RWPE2 (cell line): ENCODE data around the gene GSDMA.

Source experiments
- ATAC-seq: fragments of 200-7000 bp; cut with Tn5 transposase; 3 replicates; pipeline ENCODE4 v1.9.1; 2021; ENCODE audit warnings: low read depth
- DNase-seq: peaks from one replicate; pipeline ENCODE4 v3.0.0-alpha.2; 2020; ENCODE audit warnings: low spot score
- H3K27ac ChIP-seq: fragments of 450-650 bp; 2 replicates; pipeline ENCODE4 v1.5.1; 2017; ENCODE audit warnings: mild to moderate bottlenecking; ENCODE audit not compliant: poor library complexity, severe bottlenecking
- H3K27me3 ChIP-seq: fragments of 250-450 bp; sonication (Bioruptor Pico); 2 replicates; pipeline ENCODE4 v1.5.1; 2021; ENCODE audit warnings: mild to moderate bottlenecking, moderate library complexity; ENCODE audit not compliant: insufficient read depth, poor library complexity, severe bottlenecking
- H3K36me3 ChIP-seq: fragments of 250-450 bp; sonication (Bioruptor Pico); 2 replicates; pipeline ENCODE4 v1.5.1; 2020; ENCODE audit warnings: low read depth, mild to moderate bottlenecking, moderate library complexity
- H3K4me1 ChIP-seq: fragments of 250-450 bp; sonication (Bioruptor Pico); 2 replicates; pipeline ENCODE4 v1.5.1; 2021; ENCODE audit warnings: mild to moderate bottlenecking, moderate library complexity; ENCODE audit not compliant: insufficient read depth, poor library complexity, severe bottlenecking
- H3K4me3 ChIP-seq: fragments of 250-450 bp; sonication (Bioruptor Pico); 2 replicates; pipeline ENCODE4 v1.5.1; 2021; ENCODE audit warnings: mild to moderate bottlenecking, moderate library complexity; ENCODE audit not compliant: severe bottlenecking
- H3K9me3 ChIP-seq: fragments of 250-450 bp; sonication (Bioruptor Pico); 2 replicates; pipeline ENCODE4 v1.5.1; 2021; ENCODE audit warnings: mild to moderate bottlenecking, moderate library complexity; ENCODE audit not compliant: severe bottlenecking
- CTCF ChIP-seq: fragments of 450-650 bp; IDR thresholded peaks from one replicate; pipeline ENCODE4 v1.5.1; 2017; ENCODE audit warnings: mild to moderate bottlenecking, moderate library complexity; ENCODE audit not compliant: poor library complexity, severe bottlenecking

GSDMA gene

GRCh38 chr17:39980351-39981206 lies 17.8 kb downstream of the GSDMA start, which contains the start of gene PSMD3:
Gene PSMD3 (plus strand): TSS chr17:39980807. CDS start chr17:39980971, 164 bp downstream.
- Histone ChIP-seq H3K4me1 (peaks cover 19% of the 10 kb centered on the region), H3K4me3 (peak within 1 kb of the TSS; percentile 96), H3K27ac (peak within 1 kb of the TSS; percentile 89), H3K36me3 (peaks cover 37% of the 10 kb centered on the region), H3K27me3 (no peaks in the 10 kb centered on the region), H3K9me3 (no peaks in the 10 kb centered on the region)
- DNase-seq (peak; percentile 96), ATAC-seq (peak; percentile 86)
- TF ChIP-seq CTCF: peak; percentile 92

DNA sequence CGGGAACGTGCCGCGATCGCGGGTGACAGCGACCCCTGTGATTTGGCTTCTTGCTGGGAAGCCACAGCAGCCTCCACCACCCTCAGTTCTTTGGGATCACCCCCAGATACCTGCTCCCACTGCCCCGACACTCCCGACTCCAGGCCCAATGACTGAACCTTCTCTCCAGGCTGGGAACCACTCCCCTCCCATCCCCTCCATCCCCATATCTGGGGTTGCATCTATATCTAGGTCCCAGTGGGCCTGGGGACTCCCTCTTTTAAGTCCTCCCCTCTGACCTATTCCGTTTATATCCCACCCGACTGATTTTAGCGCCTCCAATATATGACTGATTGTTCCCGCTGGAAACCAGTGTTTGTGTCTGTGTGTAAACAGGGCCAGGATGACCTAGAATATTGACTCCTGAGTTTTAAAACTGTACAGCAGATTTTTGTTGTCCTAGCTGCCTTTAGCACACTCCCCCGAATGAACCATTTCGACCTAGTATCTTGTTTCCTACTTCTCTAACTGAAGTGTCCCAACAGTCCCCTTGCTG lies 18.5 kb downstream of the GSDMA start:
- H3K9me3 ChIP-seq: no peaks in the 10 kb centered on the region
- peak overlapping the region; percentile 96 for H3K4me3 ChIP-seq
- no peak for TF ChIP-seq CTCF
- no peak for DNase-seq
- no peaks in the 10 kb centered on the region for H3K27me3 ChIP-seq
- peaks cover 19% of the 10 kb centered on the region for H3K4me1 ChIP-seq
- no peak for ATAC-seq
- H3K27ac ChIP-seq: peak overlapping the region; percentile 89
- peaks cover 44% of the 10 kb centered on the region for H3K36me3 ChIP-seq

DNA sequence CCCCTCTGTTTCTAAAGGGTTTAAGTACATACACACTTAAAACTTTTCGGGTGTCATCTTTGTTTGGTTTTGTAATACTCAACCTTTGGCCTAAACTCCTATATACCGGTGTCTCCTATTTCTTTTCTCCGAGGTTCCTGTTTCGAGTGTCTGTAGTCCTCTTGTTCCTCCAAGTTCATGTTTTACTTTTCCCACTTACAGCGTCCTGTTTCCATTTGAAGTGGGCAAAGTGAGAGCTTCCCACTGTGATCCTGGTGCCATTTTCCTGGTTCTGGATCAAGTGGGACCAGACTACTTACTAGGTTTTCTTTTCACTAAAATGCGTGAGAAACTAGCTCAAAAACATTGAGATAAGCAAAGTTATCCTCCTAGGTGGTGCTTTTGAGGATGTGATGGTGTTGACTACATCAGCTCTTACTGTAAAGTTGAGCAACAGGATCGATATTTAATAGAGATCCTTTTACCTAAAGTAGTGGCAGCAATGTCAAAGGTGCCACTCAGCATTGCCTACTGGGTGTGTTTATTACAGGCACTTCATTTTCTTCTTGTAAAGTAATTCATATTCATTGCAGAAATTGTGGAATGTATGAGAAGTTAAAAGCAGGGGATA lies 19.1 kb downstream of the GSDMA start:
- H3K36me3 ChIP-seq: peaks cover 50% of the 10 kb centered on the region
- H3K4me1 ChIP-seq: peaks cover 19% of the 10 kb centered on the region
- no peaks in the 10 kb centered on the region for H3K27me3 ChIP-seq
- ATAC-seq: no peak
- DNase-seq: no peak
- peak overlapping the region; percentile 96 for H3K4me3 ChIP-seq
- H3K27ac ChIP-seq: peak overlapping the region; percentile 89
- no peak for TF ChIP-seq CTCF
- no peaks in the 10 kb centered on the region for H3K9me3 ChIP-seq

DNA sequence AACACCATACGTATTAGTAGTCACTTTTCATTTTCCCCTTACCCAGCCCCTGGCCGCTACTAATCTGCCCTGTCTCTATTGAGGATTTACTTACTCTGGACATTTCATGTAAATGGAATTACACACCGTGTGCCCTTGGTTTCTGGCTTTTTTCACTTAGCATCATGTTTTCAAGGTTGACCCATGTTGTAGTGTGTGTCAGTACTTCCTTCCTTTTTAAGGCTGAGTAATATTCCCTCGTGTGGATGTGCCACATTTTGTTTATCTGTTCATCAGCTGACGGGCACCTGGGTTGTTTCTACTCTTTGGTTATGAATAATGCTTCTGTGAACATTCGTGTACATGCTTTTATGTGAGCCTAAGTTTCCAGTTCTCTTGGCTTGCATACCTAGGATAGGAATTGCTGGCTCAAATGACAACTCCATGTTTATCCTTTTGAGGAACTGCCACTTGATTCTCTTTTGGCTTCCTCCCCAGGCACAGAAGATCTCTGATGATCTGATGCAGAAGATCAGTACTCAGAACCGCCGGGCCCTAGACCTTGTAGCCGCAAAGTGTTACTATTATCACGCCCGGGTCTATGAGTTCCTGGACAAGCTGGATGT lies 25.5 kb downstream of the GSDMA start:
- H3K9me3 ChIP-seq: no peaks in the 10 kb centered on the region
- peaks cover 100% of the 10 kb centered on the region for H3K36me3 ChIP-seq
- no peak for ATAC-seq
- no peak overlapping the region for H3K4me3 ChIP-seq
- no peaks in the 10 kb centered on the region for H3K4me1 ChIP-seq
- H3K27me3 ChIP-seq: no peaks in the 10 kb centered on the region
- no peak for TF ChIP-seq CTCF
- H3K27ac ChIP-seq: no peak overlapping the region
- no peak for DNase-seq
